IMR-90 (cell line): ENCODE results near the gene ABHD16A.

Source experiments
- BHLHE40 ChIP-seq: fragments of 150-350 bp; IDR thresholded peaks from 2 replicates; pipeline ENCODE4 v1.6.1; 2016; ENCODE audit warnings: mild to moderate bottlenecking, low read depth, low read length
- CEBPB ChIP-seq: IDR thresholded peaks from 2 replicates; pipeline ENCODE4 v1.6.1; 2012; ENCODE audit warnings: low read depth, low read length, improper control_type of control experiment
- CHD1 ChIP-seq: IDR thresholded peaks from 2 replicates; pipeline ENCODE4 v1.6.1; 2012; ENCODE audit warnings: low read depth, low read length, improper control_type of control experiment
- CTCF ChIP-seq: conservative IDR thresholded peaks from 2 replicates; pipeline ENCODE4 v1.5.1; 2012; ENCODE audit warnings: mild to moderate bottlenecking, low read depth, low read length, improper control_type of control experiment
- ELK1 ChIP-seq: fragments of 150-350 bp; IDR thresholded peaks from 2 replicates; pipeline ENCODE4 v1.6.1; 2016; ENCODE audit warnings: low read depth, mild to moderate bottlenecking, low read length, moderate library complexity, borderline replicate concordance
- MAFK ChIP-seq: IDR thresholded peaks from 2 replicates; pipeline ENCODE4 v1.6.1; 2012; ENCODE audit warnings: low read depth, low read length, improper control_type of control experiment
- MAZ ChIP-seq: IDR thresholded peaks from 2 replicates; pipeline ENCODE4 v1.6.1; 2012; ENCODE audit warnings: low read depth, mild to moderate bottlenecking, low read length, improper control_type of control experiment, moderate library complexity, borderline replicate concordance
- MXI1 ChIP-seq: IDR thresholded peaks from 2 replicates; pipeline ENCODE4 v1.6.1; 2012; ENCODE audit warnings: low read depth, mild to moderate bottlenecking, low read length, moderate library complexity, borderline replicate concordance
- POLR2A ChIP-seq: IDR thresholded peaks from 2 replicates; pipeline ENCODE4 v1.6.1; 2012; ENCODE audit warnings: mild to moderate bottlenecking, low read depth, low read length
- RAD21 ChIP-seq: IDR thresholded peaks from 2 replicates; pipeline ENCODE4 v1.6.1; 2012; ENCODE audit warnings: low read length, improper control_type of control experiment
- RFX5 ChIP-seq: IDR thresholded peaks from 2 replicates; pipeline ENCODE4 v1.8.0; 2012; ENCODE audit warnings: low read depth, mild to moderate bottlenecking, low read length, moderate library complexity
- SMC3 ChIP-seq: fragments of 150-350 bp; IDR thresholded peaks from 2 replicates; pipeline ENCODE4 v1.6.1; 2016; ENCODE audit warnings: low read depth, mild to moderate bottlenecking, antibody characterized with exemption, low read length, moderate library complexity
- USF2 ChIP-seq: fragments of 150-350 bp; IDR thresholded peaks from 2 replicates; pipeline ENCODE4 v1.6.1; 2017; ENCODE audit warnings: mild to moderate bottlenecking, antibody characterized with exemption, low read length, low read depth

- TF ChIP-seq CTCF (no peak), MAZ (no peak), RFX5 (no peak), MXI1 (no peak), POLR2A (no peak), MAFK (no peak), CEBPB (no peak), USF2 (no peak), SMC3 (no peak), CHD1 (no peak), RAD21 (no peak), ELK1 (no peak), BHLHE40 (no peak)
Measured at GRCh38 chr6:31717499-31718222, 14.5 kb upstream of the ABHD16A start.
